Smooth muscle cell of the brain vasculature (primary cell): ENCODE data around the gene MUC6.

Experiments used
- DNase-seq: peaks from one replicate; pipeline ENCODE4 v3.0.0-alpha.2; 2012; ENCODE audit warnings: low read depth, low spot score

Gene MUC6

DNA sequence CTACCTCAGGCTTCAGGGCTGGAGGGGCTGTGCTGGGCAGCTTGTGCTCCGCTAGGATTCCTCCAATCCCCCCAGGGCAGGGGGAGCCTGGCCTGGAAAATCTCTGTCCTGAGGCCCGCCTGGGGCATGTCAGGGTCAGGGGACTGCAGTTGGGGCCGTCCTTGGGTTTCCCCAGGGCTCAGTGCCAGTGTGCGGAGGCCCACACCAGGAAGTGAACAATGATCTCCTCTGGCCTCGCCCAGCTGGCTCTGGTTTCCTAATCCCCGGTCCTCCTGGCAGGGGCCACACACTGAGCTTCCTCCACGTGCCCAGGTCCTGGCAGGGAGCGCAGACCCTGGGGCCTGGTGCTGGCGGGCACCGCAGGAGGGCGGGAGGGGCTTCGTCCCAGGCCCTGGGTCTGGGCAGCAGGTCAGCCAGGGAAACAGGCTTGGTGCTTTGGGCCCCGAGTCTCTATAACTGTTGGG is 36.8 kb upstream of the MUC6 start:
- no peak for DNase-seq

DNA sequence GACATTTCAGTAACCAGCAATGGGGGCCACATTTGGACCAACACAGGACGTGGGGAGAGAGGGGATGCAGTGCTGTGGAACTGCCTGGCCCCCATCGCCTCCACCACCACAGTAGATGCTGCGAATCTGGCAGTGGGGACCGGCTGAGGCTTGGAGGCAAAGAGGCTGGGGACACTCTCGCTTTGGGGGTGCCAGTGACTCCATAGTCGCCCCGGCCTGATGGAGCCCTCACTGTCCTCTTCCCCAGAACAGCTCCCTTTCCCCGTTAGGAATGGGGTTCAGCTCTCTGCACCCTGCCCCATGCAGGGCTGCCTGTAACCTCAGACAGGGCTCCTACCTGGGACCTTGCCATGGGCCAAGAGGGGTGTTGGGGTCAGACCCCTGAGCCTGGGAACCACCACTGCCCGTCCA is 36.3 kb upstream of the MUC6 start:
- no peak for DNase-seq

DNA sequence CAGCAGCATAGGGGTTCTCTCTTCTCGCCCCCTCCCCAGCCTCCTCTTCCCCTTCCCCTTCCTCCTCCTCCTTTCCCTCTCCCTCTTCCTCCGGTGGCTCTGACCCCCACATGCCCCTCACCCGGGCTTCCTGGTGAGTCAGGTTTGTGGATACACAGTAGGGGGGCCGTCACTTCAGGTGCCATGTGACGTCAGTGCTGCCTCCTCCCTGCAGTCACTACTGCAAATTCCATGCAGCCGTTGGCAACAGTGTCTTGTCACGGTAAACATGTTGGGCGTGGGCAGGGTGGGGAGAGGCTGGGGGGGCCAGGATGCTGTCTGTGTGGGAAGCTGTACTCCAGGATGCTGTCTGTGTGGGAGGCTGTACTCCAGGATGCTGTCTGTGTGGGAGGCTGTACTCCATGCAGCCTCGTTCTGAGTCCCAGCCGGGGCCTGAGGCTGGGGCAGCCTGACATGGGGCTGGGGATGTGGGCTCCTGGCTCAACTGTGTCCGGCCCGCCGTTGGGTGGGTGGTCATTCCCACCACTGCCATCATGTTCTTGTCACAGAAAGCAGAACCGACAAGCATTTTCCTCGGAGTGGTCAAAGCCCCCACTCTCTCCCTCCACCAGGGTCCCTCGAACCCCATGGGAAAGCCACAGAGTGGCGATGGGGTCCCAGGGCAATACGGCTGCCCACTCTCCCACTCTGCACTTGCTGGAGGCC is 35.8 kb upstream of the MUC6 start:
- no peak for DNase-seq

DNA sequence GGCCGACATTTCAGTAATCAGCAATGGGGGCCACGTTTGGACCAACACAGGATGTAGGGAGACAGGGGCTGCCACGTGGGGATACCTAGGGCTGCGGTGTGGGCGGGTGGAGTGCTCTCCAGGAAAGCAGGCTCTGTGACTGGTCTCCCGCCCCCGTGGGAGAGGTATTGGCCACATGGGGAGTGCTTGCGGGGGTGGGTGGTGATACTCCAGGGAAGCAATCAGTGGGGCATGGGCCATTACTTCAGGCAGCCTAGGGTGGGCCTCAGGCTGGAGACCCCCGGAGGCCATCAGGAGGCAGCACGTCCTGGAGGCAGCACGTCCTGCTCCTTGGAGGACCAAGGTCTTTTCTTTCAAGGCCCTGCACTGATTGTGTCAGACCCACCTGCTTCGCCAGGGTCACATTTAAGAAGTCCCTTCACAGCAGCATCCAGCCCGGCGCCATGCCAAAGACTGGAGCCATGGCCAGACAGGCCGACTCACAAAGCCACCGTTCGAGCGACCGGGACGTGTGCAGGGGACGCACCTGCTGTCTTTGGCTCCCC is 35.1 kb upstream of the MUC6 start:
- no peak for DNase-seq

DNA sequence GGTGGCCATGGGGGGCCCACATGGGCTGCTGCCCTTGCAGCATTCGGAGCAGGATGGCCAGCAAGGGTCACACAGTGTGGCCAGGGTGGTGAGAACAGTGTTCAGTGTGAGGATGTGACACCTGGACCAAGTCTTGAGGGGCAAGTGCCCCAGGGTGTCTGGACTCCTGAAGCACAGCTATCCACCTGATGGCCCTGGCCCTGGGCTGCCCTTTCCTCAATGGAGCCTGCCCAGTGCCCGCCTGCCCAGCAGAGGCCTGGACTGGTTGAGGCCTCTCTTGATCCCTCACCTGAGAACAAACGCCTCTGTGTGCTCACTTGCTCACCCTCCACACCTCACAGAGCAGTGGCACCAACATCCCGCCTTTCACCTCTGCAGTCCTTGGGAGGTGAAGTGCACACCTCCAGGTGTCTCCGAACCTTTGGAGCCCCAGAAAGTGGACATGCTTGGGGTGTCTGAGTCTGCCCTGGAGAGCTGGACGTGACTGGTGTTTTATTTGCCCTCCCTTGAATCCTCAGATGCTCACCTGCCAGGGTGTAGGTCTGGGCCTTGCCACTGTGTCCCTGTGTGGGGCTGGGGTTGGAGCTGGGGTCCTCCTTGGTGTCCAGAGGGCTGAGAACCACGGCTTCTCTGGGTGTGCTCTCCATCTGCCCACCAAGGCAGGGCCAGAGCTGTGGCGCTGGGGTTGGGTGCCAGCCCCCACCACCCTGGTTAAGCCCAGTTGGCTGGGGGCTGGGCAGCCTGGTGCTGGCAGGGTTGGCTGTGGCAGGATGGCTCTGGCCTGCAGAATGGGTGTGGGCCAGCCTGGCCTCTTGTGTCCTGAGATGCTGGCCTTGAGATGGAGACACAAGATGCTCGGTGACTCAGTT is 34.3 kb upstream of the MUC6 start:
- DNase-seq = no peak

DNA sequence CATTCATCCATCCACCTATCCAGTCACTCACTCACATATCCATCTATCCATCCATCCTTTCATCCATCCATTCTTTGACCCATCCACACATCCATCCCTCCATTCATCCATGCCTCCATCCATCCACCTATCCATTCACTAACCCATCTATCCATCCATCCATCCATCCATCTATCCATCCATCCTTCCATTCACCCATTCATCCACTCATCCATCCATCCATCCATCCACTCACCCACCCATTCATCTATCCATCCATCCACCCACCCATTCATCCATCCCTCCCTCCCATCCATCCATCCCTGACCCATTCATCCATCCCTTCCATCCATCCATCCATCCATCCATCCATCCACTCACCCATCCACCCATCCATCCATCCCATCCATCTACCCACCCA is 33.2 kb upstream of the MUC6 start:
- no peak for DNase-seq

DNA sequence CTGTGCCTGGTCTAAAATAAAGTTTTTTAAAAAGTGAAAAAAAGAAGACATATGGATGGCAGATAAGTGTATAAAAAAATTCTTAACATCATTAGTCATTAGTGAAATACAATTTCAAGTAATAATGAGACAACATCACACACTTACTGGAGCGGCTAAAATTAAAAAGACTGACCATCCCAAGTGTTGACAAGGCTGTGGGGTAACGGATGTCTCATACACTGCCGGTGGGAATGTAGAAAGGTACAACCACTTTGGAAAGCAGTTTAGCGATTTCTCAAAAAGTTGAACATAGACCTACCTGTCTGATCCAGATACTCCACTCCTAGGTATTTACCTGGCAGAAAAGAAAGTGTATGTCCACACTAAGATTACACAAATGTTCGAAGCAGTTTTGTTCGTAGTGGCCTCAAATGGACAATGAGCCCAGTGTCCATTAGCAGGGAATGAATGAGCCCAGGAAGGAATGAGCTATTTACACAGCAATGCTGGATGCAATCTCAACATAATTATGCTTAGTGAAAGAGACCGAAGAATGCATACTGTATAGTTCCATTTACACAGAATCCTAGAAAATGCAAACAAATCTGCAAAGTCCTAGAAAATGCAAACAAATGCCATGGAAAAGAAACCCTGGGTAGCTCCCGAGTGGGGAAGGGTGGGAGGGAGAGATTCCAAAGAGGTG is 31.4 kb upstream of the MUC6 start:
- DNase-seq = no peak

DNA sequence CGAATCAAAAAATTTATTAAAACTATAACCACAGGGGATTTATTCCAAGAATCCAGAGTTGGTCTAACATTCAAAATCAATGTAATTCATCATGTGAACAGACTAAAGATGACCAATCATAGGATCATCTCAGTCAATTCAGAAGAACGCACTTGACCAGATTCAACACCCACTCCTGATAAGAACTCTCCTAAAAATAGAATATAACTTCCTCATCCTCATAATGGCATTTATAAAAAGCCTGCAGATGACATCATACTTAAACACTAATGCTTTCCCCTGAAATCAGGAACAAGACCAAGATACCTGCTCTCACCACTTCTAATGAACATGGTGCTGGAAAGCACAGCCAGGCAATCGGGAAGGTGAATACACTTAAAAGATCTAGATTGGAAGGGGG is 27.6 kb upstream of the MUC6 start:
- no peak for DNase-seq

DNA sequence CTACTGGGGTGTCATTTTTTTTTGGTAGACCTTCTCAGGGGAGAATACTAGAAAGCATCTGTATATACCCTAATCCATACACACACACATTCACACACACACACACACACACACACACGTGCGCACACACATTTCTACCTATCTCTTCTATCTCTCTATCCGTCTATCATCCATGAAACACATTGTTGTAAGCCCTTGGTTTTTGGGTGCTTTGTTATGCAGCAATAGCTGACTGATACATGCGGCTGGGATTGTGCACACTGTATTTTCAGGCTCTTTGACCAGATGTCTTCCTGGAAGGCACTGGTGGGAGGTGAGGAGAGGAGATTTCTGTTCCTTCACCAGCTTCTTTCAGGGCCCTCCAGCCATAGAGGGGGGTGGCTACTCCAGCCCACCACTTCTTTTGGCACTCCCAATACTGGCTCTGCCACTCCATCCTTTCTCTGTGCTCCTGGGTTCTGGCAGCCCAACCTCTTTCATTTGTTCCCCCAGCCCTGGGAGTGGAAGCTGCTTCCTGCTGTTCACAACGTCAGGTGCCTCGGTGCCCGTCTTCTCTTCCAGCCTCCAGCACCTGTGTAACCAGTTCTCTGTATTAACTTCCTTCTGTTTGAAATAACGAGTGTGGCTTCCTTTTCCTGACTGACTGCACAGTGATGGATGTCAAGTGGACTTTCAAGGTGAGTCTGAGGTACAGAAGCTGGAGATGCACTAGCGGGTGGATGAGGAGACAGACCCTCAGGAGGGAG is 25.7 kb upstream of the MUC6 start:
- DNase-seq = no peak

DNA sequence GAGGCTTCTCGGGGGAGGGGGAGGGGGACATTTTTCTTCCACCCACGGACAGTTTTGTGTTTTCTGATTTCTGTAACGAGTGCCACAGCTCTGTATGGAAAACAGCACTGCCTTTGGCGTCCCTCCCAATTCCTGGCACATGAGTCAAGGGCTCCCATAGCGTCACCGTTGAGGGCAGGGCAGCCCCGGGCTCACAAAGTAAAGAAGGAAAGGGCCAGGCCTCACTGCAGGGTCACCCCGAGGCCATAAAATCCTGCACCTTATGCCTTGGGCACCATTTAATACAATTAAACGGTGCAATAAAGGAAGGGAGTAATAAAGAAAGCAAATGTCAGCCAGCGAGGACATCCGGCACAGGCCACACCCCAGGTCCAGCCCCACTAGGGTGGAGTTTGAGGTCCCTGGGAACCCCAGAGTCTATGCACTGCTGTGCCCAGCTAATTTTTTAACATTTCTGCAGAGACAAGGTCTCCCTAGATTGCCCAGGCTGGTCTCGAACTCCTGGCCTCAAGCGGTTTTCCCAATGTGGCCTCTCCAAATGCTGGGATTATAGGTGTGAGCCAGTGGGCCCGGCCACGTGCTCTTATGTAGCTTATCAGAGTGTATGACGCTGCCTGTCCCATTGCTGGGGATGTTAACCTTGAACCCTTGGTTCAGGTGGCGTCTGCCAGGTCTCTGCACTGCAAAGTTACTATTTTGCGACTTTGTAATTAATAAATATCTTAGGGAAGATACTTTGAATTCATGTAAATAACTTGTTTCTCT is 24.5 kb upstream of the MUC6 start:
- no peak for DNase-seq

DNA sequence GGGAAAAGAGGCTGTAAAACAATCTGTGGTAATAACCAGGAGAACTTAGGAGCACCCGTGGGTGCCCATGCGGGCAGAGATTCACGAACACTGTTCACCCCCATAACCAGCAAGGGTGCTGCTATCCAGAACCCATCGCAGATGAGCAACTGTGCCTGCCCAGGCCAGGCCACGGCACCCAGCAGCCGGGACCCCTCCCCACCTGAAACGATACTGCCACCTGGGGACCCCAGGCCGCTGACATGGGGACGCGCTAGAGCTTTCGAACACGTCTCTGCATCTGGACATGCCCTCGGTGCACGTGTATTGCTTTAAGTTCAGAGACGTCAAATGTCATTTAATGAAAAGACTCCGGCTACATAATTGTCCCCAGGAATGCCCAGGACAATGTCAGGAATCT is 23.9 kb upstream of the MUC6 start:
- no peak for DNase-seq

DNA sequence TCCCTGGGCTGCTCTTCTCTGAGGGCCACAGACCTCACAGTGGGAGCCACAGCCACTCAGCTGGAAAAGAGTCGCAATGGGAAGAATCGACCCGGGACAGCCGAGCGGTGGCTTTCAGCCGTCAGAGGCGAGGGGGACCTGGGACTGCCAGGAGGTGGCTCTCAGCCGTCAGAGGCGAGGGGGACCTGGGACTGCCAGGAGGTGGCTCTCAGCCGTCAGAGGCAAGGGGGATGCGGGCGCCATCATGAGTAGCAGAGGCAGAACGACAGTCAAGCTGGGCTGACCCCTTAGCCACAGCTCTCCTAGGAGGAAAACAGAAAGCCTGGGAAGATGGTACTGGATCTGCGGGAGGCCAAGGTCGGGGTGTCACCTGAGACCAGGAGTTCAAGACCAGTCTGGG is 23.2 kb upstream of the MUC6 start:
- DNase-seq = no peak

DNA sequence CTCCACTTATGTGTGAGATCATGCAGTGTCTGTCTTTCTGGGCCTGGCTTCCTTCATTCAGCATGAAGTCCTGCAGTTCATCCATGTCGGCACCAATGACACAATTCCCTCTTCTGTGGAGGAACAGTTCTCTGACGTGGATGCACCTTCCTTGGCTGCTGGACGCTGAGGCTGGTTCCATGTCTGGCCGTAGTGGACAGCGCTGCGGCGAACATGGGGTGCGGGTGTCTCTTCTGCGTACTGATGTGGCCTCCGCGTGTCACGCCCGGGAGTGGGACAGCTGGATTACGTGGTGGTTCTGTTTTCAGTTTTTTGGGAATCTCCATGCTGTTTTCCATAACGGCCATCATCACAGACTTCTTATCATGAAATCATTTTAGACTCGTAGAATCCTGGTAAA is 21.3 kb upstream of the MUC6 start:
- DNase-seq = no peak

DNA sequence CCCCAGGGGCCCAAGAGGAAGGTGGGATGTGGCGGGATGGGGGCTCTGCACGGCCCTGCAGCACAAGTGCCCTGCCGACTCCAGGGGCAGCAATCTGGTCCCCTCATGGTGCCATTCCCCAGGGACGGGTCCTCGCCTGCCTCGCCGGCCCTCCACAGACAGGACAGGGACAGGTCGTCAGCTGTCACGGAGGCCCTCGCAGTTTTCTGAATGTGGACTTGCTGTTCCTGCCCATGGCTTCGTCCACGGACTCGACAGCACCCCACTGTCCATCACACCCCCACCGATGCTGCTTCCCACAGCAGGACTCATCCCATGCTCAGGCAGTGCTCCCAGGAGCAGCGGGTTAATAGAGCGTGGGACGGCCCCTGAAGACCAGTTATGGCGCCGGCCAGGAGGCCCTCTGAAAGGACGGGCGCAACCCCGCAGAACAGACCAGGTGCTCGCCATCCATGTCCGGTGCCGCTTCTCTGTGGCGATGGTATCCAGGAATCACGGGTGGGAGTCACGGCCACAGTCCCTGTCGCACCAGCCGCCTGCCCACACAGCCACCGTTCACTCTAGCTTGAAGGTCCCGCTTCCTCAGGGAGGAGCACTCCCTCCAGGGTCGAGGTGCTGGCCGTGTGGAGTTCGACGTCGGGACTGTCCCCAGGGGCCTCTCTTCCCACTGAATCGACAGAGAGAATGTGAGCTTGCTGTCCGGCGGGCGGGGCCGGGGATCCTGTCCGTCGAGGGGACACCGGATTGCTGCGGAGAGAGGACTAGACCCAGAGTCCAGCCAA is 19.7 kb upstream of the MUC6 start:
- no peak for DNase-seq

DNA sequence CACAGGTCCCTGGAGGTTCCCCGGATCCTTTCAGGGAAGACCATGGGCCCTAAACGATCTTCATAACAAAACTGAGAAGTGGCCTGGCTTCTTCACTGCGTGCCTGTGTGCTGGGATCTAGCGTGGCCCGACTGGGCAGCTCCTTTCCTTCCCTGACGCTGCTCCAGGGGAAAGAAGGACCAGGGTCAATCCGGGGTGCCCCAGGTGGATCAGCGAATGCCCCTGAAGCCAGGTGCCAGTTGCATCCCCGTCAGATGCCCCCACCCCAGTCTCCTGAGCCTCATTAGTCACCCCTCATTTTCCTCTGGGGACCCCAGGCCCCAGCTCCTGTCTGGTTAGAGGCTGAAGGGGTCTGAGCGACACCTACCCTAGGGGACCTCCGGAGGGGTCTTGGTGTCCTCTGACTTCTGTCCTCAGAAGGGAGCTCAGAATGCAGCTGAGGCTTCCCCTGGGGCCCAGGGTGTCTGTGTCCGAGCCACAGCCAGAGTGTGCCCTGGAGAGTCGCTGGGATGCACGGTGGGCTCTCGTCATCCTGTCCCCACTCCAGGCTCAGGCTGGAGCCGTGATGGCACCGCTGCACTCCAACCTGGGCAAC is 18.7 kb upstream of the MUC6 start:
- no peak for DNase-seq

DNA sequence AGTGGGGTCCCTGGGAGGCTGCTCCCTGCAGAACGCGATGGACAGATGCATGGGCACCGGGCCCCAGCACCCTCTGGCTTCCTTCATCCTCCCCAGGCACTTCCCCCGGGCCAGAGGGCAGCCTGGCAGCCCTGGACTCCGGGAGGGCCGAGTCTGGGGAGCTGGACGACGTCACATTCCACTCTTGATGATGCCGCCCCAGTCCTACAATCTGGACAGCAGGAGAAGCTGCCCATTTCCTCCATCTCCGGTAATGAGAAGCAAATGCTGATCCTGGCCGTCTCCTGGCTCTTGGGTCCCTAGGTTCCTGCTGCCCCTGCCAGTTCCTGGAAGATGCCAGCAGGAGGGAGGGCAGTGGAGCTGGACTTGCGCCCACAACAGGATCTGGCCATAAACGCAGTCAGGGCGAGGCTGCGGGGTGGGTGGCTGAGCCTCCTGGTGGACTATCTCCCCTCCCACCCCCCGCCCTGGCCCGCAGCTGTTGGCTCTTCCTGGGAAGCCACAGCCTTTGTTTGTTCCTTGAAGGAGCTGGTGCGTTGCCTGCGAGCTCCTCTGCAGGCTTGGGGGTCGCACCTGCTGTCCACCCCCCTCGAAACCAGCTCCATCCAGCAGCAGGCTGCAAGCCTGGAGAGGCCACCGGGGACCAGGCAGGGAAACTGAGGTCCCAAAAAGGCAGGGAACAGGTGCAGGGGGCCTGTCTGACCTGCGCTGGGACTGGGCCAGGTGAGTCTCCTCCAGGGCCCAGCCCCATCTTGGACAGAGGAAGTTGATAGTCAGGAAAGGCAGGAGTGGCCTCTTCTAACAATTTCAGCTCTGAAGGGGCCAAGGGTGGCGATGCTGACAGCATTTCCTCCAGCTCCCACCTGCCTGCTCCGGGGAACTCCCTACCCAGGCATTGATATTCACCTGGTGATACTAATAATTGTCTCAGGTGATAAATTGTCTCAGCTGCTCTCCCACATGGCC is 17.9 kb upstream of the MUC6 start:
- no peak for DNase-seq

DNA sequence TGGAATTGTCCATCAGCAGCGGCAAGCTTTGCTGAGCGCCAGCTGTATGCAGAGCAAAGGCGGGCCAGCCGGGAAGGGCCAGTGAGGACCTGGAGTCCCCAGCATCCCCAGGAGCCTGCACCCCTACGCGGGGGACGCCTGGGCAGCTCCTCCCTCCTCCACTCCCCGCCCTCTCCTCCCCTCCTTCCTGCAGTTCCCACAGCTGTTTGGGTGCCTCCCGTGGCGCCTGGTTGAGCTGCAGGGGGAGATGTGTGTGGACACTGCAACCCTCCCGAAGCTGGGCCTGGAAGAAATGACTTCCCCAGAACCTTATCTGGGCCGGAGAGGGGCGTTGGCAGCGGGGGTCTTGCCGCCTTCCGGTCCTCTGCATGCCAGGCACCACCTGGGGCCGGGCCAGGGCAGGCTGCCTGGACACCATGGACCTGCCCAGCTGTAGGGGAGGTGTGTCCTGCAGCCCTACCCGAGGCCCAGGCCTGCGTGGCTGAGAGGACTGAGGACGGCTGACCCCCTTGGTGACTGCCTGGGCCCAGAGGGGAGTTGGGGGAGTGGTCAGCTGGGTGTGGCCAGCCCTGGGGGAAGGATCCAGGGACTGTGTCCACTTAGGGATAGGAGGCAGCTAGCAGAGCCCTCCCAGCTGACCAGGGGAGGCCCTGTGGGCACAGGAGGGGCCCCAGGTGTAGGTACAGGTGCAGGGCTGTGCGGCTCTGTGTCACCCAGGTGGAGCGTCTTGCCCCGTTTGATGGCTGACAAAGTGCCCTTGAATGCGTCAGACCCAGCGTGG is 16.8 kb upstream of the MUC6 start:
- DNase-seq = no peak
